A549 treated with AZD2906 at 1 μM for 4 hours (cell line): ENCODE data around the gene ASB18. TPM values are rescaled to one million over a fixed set of nuclear protein-coding genes. Genes with fewer than 3 reads are reported as not detected.

Experiments used
- total RNA-seq: library from RNA; stranded (reverse); fragments of 200-300 nt; extraction: Qiagen RNA extraction; gene quantifications from 5 replicates; pipeline ENCODE4 v1.2.3, GENCODE V29; 2022

The ASB18 gene, protein sequence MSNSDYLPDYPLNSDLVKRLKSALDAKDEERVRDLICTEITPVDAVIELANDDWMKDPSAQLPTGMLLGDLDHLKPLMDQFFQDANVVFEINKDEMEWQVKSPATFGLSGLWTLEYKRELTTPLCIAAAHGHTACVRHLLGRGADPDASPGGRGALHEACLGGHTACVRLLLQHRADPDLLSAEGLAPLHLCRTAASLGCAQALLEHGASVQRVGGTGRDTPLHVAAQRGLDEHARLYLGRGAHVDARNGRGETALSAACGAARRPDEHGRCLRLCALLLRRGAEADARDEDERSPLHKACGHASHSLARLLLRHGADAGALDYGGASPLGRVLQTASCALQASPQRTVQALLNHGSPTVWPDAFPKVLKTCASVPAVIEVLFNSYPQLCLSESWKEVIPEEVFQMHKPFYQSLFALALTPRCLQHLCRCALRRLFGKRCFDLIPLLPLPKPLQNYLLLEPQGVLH
- not detected in 5 replicates for total RNA-seq

DNA sequence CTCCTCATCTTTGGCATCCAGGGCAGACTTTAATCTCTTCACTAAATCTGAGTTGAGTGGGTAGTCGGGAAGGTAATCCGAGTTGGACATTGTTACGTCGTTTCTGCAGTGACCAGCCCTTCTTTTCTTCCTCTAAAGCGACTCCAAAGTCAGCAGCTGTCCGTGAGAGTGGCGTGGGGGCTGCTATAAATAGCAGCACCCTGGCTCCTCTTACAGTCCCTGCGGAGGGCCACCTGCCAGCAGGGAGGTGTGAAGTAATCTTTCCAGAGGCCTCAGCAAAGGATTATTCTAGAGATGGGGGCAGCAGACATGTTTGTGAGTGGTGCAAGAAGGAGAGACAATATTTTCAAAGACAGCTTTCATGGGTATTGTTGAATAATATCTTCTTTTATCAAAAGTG lies at the start of gene ASB18:
Gene ASB18, minus strand, starts transcription at position 151 of the 400 bp plus-strand sequence. Its CDS starts 61 bp downstream, at position 90.

DNA sequence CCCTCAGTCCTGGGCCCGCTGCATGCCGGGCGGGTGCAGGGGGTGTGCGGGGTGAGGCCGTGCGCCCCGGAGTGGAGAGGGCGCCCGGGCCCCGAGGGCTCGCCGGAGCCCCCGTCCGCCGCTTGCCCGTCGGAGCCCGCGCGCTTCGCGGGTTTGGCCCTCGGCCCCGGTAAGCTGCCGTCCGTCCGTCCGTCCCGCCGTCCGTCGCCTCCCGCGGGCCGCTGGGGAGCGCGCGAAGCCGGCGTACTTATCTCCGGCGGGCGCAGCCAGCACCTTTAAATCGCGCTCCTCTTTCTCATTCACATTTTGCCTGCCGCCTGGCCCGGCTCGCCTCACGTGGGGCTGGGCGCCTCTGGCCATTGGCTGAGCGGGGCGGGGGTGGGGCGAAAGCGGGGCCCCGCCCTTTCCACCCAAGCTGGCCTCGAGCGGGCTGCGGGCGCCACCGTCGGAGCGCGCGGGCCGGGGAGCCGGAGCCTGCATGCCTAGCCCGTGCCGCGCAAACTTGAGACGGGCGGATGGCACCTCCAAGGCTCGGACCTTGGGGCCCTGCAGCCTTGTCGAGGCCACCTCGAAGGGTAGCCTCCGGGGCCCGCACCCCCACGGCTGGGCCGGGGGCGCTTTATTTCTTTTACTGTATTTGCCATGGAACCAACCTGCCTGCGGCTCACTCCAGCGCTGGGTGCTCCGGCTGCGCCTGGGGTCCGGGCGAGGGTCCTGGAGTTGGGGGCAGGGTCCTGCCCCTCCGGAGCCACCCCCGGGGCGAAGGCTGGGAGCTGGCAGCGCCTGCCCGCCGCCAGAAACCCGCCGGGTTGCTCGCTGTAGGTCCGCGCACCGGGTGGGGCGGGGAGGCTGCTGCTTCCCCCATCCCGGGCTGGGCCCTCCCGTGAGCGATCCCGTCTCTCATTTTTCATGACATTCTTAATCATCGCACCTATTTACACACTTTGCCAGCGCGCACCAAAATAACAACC lies 95.8 kb downstream of the ASB18 start, which contains the start of gene GBX2:
Gene GBX2, minus strand, starts transcription at position 277 of the 971 bp plus-strand sequence. CDS start 415 bp downstream, outside the sequence.

Other genes with a start within 250 kb of the ASB18 start
- gene GBX2, start 96.0 kb downstream of the ASB18 start, total RNA-seq: 1.6 to 3.1 TPM (median 2.3 TPM) in 5 replicates